CD4-positive, alpha-beta T cell treated with Interleukin-17A for 1 hour (primary cell): Measurements from ENCODE around the gene ADCY5.

Source experiments
- DNase-seq: peaks from one replicate; pipeline ENCODE4 v3.0.0-alpha.2; 2020

The ADCY5 gene

GRCh38 chr3:123320221-123320620 lies 128.7 kb downstream of the ADCY5 start:
- no peak for DNase-seq

DNA sequence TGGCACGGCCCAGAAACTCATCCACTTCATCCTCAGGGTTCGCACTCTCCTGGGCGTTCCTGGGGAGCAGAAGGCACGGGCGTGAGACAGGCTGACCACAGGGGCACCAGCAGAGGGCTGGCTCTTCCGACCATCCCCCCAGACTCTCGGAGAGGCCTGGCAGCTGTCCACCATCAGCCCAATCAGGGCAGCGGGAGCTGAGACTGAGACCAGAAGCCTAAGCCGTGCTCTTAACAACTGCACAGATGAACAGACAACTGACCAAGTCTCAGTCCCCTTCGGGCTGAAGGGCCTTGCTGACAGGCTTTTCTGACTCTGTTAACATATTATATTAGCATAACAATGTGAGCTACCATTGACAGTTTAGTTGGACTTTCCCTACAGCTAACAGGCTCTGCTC lies 129.1 kb downstream of the ADCY5 start:
- DNase-seq: no peak

DNA sequence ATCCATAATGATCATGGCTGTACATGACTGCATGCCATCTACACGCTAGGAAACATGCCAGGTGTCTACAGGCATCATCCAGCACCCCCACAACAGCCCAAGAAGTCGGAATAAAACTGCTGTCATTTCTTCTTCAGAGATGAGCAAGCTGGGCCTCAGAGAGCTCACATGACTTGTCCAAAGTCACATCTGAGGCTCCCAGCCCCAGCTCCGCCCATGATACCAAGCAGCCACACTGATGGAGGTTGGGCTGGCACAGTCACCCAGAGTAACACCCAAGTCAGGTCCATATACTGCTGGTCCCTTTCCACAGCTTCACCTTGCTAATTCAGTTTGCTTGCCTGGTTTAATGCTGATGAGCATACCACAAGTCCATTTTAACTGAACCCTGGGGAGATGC lies 130.5 kb downstream of the ADCY5 start:
- DNase-seq: no peak

DNA sequence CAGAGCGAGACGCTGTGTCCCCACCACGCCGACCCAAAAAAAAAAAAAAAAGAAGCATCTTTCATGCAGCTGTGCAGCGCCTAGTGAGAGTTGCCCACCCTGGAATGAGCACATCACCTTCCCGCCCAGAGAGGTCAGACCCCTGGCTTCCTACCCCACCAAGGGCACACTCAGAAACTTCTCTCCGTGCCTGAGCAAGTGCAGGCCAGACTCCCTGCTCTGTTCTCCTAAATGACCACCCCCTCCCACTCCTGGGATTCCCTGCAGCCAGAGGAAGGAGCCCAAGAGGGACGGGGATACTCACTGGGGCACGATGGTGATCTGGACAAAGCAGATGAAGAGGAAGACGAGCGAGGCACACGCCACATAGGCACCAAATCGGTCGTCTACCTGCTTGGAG lies 131.2 kb downstream of the ADCY5 start:
- DNase-seq: no peak

GRCh38 chr3:123315271-123315595 lies 133.7 kb downstream of the ADCY5 start:
- no peak for DNase-seq

DNA sequence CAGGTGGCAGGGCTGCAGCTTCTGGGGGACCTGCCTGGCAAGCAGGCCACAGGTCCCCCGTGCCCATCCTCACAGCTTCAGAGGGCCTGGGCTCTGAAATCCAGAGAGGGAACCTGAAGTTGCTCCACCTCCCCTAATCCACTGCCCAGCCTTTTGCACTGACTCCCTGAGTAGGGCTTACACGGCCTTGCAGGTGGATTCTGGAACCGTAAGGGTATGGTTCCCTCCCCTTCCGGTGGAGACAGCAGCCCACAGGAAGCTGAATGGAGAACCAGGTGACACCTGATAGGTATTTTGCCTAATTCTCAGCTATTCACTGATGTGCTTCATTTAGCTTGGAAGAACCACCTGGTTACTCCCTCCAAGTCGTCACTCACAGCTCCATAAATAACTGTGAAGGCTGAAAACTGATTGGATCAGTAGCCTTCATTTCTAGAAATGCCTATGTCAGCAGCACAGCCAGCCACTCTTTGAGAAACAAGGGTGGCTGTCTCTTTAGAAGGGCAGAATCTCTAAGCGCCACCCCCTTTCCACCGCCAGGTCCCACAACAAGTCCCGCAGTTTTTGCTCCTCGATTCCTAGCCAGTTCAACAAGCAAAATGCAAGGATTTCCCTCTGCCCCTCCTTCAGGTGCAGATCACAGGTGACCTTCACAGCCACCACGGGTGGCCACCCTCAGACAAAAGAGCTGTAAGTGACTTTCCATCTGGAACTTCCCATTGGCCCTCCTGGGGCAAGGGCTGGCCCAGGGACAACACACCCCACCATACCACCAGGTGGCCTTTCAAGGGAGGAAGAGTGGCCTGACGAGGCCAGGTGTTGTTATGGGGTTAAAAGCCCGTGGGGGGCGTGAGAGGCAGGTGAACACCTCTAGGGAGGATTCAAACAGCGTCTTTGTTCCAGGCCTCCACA lies 134.3 kb downstream of the ADCY5 start:
- DNase-seq: no peak

DNA sequence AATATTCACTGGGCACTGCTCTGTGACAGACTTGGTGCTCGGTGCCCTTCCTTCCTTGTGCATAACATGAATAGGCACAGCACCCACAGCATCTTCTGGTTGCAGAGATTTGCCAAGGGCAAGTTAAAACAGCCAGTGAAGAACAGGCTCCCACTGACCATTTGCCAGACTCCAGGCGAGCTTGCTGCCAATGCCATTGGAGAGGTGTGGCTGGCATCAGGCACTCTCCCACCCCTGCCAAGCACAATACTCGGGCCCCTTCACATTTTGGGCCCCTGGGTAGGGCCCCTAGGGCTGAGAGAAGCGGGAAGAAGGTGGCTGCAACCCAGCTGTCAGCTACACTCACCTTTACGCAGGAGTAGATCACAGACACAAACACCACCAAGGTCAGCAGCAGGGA lies 135.0 kb downstream of the ADCY5 start:
- DNase-seq: no peak

GRCh38 chr3:123312331-123313265 lies 136.3 kb downstream of the ADCY5 start:
- no peak for DNase-seq

GRCh38 chr3:123311201-123311600 lies 137.7 kb downstream of the ADCY5 start:
- DNase-seq: no peak

- no peak for DNase-seq
Observed at GRCh38 chr3:123310741-123311140, 138.1 kb downstream of the ADCY5 start.

DNA sequence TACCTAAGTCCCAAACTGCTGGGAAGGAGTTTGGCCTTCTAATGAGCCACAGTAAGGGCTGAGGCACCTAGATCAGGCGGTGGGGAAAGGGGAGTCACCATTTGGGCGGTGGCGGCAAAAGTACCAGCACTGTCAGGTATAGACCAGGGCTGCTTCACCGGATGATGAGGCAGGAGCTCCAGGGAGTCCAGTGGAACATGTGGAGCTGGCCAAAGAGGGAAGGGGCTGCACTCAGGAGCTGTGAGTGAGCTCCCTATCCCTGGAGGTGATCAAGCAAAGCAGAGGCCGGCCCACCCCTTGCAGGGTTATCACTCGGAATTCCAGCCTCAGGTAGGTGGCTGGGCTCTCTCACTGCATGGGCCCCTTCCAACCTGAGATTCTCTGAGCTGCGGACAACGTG lies 138.7 kb downstream of the ADCY5 start:
- DNase-seq: no peak

- DNase-seq: no peak
Observed at GRCh38 chr3:123307064-123307463, 141.8 kb downstream of the ADCY5 start.

- DNase-seq: no peak
Observed at GRCh38 chr3:123305192-123305591, 143.7 kb downstream of the ADCY5 start.

- DNase-seq: no peak
Observed at GRCh38 chr3:123303976-123304560, 144.8 kb downstream of the ADCY5 start.

GRCh38 chr3:123302961-123303360 lies 145.9 kb downstream of the ADCY5 start:
- no peak for DNase-seq

DNA sequence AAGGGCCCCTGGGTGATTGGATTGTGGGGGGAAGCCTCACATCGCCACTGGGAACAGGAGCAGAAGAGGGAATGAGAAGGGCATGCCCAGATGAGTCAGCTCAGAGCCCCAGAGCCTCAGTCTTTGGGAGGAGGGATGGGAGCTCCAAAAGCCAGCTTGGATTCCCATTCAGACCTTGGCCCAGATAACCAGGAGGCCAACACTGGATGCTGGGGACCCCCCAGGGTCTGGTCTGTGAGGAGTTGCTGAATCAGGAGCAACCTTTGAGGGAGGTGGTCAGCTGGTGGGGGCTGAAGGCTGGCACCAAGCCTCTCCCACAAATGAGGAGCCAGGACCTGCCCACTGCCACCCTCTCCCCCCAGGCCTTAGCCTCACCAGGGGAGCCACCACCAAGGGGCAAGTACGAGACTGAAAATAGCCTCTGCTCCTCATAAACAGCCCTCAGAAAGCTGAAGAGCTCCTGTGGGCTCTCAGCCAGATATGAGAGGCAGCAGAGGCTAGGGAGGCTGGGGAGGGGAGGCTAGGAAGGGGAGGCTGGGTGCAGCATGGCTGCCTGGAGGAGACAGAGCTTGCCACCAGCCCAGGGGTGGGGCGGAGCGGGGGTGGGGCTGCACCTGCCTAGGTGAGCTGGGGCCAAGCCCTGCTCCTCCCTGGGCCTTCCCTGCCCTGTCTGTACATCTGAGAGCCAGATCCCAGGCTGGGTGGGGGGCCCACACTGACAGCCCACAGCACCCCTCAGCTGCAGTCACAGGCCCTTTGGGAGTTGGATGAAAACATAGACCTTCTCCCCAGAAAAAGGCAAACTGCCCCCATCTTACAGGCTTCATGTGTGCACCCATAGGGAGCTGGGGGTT lies 147.3 kb downstream of the ADCY5 start:
- no peak for DNase-seq

DNA sequence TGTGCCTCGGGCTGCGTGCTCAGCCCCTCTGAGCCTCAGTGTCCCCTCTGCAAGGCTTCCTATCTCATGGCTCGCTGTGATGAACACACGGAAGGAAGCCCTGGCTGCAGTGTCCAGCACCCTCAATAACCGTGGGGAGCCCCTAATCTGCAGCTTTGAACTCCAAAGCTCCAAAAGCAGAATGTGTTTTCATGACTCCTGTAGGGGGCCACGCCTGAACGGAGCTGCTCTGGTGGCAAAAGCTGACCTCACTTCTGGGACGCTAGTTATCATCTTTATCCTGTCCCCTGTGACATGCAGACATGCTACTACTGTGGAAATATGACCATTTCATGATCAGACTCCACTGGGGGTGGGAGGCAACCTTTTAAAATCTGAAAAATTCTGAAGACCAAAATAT lies 148.3 kb downstream of the ADCY5 start:
- DNase-seq: no peak

- DNase-seq: no peak
Observed at GRCh38 chr3:123300056-123300455, 148.8 kb downstream of the ADCY5 start.

- DNase-seq: no peak
Observed at GRCh38 chr3:123299581-123299980, 149.3 kb downstream of the ADCY5 start.

- no peak for DNase-seq
Observed at GRCh38 chr3:123298903-123299302, 150.0 kb downstream of the ADCY5 start.

GRCh38 chr3:123297627-123297899 lies 151.3 kb downstream of the ADCY5 start:
- DNase-seq: no peak

- no peak for DNase-seq
Observed at GRCh38 chr3:123296836-123297626, 151.9 kb downstream of the ADCY5 start.
